Measurements from ENCODE around the gene KLRC3. TPM values are rescaled to one million over a fixed set of nuclear protein-coding genes. Genes with fewer than 3 reads are reported as not detected.
A peak's percentile ranks its signal among the peaks of the same experiment; 100 is the strongest.
"Not testable (repeated sequence)": the region's sequence is repeated elsewhere in the genome, so short reads cannot be mapped to it uniquely, and the experiment has no call there.

The KLRC3 gene
- total and polyA plus RNA-seq, 7 experiments from 2014 or later: 0.46 to 7.8 (median 1.6) TPM; not detected in 4

DNA sequence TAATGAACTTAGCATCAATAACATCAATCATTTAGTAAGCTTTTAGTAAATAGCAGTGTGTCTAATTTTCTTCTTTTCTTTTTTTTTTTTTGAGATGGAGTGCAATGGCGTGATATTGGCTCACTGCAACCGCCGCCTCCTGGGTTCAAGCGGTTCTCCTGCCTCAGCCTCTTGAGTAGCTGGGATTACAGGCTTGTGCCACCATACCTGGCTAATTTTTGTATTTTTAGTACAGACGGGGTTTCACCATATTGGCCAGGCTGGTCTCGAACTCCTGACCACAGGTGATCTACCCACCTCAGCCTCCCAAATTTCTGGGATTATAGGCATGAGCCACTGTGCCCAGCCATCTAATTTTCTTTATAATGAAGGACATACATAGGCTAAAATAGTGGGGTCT, 32.9 kb downstream of the KLRC3 start:
- Mint-ChIP-seq H3K4me3 (peak overlapping the region in 1 of 10 donors; percentile 43), H3K27me3 (peaks cover 8 to 32% (median 16%) of the 10 kb centered on the region in 5 donors), H3K4me1 (peaks cover 0 to 11% (median 6%) of the 10 kb centered on the region in 7 donors)
- H3K36me3 ChIP-seq (ENCODE audit: control insufficient read depth in 2 of 3, insufficient read depth in 3 of 3, low read length in 3 of 3); H3K27ac Mint-ChIP-seq; H3K36me3 Mint-ChIP-seq; POLR2A ChIA-PET; H3K9me3 Mint-ChIP-seq; intact Hi-C loops (cut with micrococcal nuclease); H3K27ac ChIP-seq (ENCODE audit: low read depth, low read length); H3K9me3 ChIP-seq (ENCODE audit: control insufficient read depth in 2 of 3, low read length in 3 of 3); H3K27me3 ChIP-seq (ENCODE audit: control insufficient read depth in 2 of 2, insufficient read depth in 2 of 2, low read length in 2 of 2); DNase-seq; ATAC-seq: not testable (repeated sequence)
- CTCF ChIA-PET: interaction anchor here (0.6 kb wide), 2 partner anchors 20 to 1430 kb away, joined by 3 to 4 read pairs; no protein-coding TSS in a partner anchor
- peak overlapping the region; percentile 25 for H3K4me3 ChIP-seq (ENCODE audit: low read length)
- H3K4me1 ChIP-seq (ENCODE audit: control insufficient read depth in 2 of 2, insufficient read depth in 2 of 2, low read length in 2 of 2): peaks cover 0 to 20% of the 10 kb centered on the region in 2 donors

DNA sequence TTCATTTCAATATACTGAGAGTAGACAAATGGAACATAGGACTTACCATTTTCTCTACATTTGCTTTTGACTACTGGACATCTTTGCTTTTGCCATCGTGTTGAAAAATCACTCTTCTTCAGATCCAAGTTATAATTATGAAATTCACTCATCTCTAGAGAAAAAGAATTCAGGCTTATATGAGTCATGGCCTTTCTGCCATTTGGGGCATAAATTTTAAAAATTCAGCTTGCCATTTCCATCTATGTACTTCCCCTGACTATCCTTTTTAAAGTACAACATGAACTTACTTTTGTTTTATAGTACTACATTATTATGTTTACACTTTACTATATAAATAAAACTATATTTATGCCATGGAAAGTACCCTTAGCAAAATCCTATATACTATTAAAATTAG, 33.5 kb downstream of the KLRC3 start:
- Mint-ChIP-seq H3K27ac (no peak overlapping the region), H3K9me3 (peaks cover 0 to 1% (median 0%) of the 10 kb centered on the region in 11 donors), H3K27me3 (peaks cover 8 to 27% (median 17%) of the 10 kb centered on the region in 5 donors), H3K4me3 (peak overlapping the region in 1 of 10 donors; percentile 42), H3K4me1 (peaks cover 0 to 9% (median 6%) of the 10 kb centered on the region in 7 donors), H3K36me3 (no peaks in the 10 kb centered on the region)
- DNase-seq: no peak
- ATAC-seq: no peak
- intact Hi-C loops (cut with micrococcal nuclease): no loop called here
- ChIA-PET POLR2A (no interaction called here), CTCF (interaction anchor here (0.6 kb wide), 2 partner anchors 21 to 1430 kb away, joined by 3 to 4 read pairs; no protein-coding TSS in a partner anchor)
- Histone ChIP-seq H3K9me3 (ENCODE audit: control insufficient read depth in 2 of 3, low read length in 3 of 3) (no peaks in the 10 kb centered on the region), H3K36me3 (ENCODE audit: control insufficient read depth in 2 of 3, insufficient read depth in 3 of 3, low read length in 3 of 3) (peaks cover 0 to 6% (median 0%) of the 10 kb centered on the region in 3 experiments), H3K27ac (ENCODE audit: low read depth, low read length) (no peak overlapping the region), H3K27me3 (ENCODE audit: control insufficient read depth in 2 of 2, insufficient read depth in 2 of 2, low read length in 2 of 2) (no peaks in the 10 kb centered on the region), H3K4me3 (ENCODE audit: low read length) (peak overlapping the region; percentile 25), H3K4me1 (ENCODE audit: control insufficient read depth in 2 of 2, insufficient read depth in 2 of 2, low read length in 2 of 2) (peaks cover 0 to 14% of the 10 kb centered on the region in 2 donors)

- peaks cover 0 to 16% of the 10 kb centered on the region in 2 donors for H3K4me1 ChIP-seq (ENCODE audit: control insufficient read depth in 2 of 2, insufficient read depth in 2 of 2, low read length in 2 of 2)
- POLR2A ChIA-PET: interaction anchor here (0.6 kb wide), 1 partner anchor 519 kb away, joined by 4 read pairs; no protein-coding TSS in a partner anchor
- Mint-ChIP-seq H3K4me1 (peaks cover 0 to 15% (median 6%) of the 10 kb centered on the region in 7 donors), H3K4me3 (peak overlapping the region in 1 of 10 donors; percentile 76), H3K9me3 (peaks cover 0 to 6% (median 0%) of the 10 kb centered on the region in 11 donors), H3K27me3 (peaks cover 15 to 31% (median 26%) of the 10 kb centered on the region in 5 donors), H3K27ac (no peak overlapping the region), H3K36me3 (peaks cover 0 to 5% (median 0%) of the 10 kb centered on the region in 5 donors)
- ATAC-seq: peak; percentile 31
- CTCF ChIA-PET: interaction anchor here (0.8 kb wide), 1 partner anchor 1071 kb away, joined by 4 read pairs; no protein-coding TSS in a partner anchor
- peaks cover 0 to 13% (median 0%) of the 10 kb centered on the region in 3 experiments for H3K36me3 ChIP-seq (ENCODE audit: control insufficient read depth in 2 of 3, insufficient read depth in 3 of 3, low read length in 3 of 3)
- H3K9me3 ChIP-seq (ENCODE audit: control insufficient read depth in 2 of 3, low read length in 3 of 3): no peaks in the 10 kb centered on the region
- H3K27ac ChIP-seq (ENCODE audit: low read depth, low read length): no peak overlapping the region
- no peak for DNase-seq
- H3K4me3 ChIP-seq (ENCODE audit: low read length): peak overlapping the region; percentile 38
- intact Hi-C loops (cut with micrococcal nuclease): no loop called here
- no peaks in the 10 kb centered on the region for H3K27me3 ChIP-seq (ENCODE audit: control insufficient read depth in 2 of 2, insufficient read depth in 2 of 2, low read length in 2 of 2)
These were observed 35.2 kb downstream of the KLRC3 start for GRCh38 chr12:10385166-10385613.

DNA sequence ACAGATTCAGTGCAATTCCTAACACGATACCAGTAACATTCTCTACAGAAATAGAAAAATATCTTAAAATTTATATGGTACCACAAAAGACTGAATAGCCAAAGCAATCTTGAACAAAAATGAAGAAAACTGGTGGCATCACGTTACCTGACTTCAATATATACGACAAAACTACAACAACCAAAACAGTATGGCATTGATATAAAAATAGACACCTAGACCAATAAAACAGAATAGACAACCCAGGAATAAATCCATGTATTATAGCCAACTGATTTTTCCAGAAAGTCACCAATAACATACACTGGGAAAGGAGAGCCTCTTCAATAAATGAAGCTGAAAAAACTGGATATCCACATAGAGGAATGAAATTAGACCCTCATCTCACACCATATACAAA, 36.2 kb downstream of the KLRC3 start:
- no peaks in the 10 kb centered on the region for H3K27me3 ChIP-seq (ENCODE audit: control insufficient read depth in 2 of 2, insufficient read depth in 2 of 2, low read length in 2 of 2)
- H3K36me3 ChIP-seq (ENCODE audit: control insufficient read depth in 2 of 3, insufficient read depth in 3 of 3, low read length in 3 of 3): peaks cover 0 to 13% (median 0%) of the 10 kb centered on the region in 3 experiments
- peaks cover 0 to 15% of the 10 kb centered on the region in 2 donors for H3K4me1 ChIP-seq (ENCODE audit: control insufficient read depth in 2 of 2, insufficient read depth in 2 of 2, low read length in 2 of 2)
- Mint-ChIP-seq H3K9me3 (peaks cover 0 to 6% (median 0%) of the 10 kb centered on the region in 11 donors), H3K4me1 (peaks cover 0 to 9% (median 0%) of the 10 kb centered on the region in 7 donors), H3K27me3 (peaks cover 14 to 26% (median 22%) of the 10 kb centered on the region in 5 donors), H3K36me3 (peaks cover 0 to 5% (median 0%) of the 10 kb centered on the region in 5 donors), H3K27ac (no peak overlapping the region), H3K4me3 (peak overlapping the region in 1 of 10 donors; percentile 76)
- H3K9me3 ChIP-seq (ENCODE audit: control insufficient read depth in 2 of 3, low read length in 3 of 3): no peaks in the 10 kb centered on the region
- no peak overlapping the region for H3K27ac ChIP-seq (ENCODE audit: low read depth, low read length)
- POLR2A ChIA-PET: interaction anchor here (0.6 kb wide), 1 partner anchor 520 kb away, joined by 4 read pairs; no protein-coding TSS in a partner anchor
- CTCF ChIA-PET: interaction anchor here (0.8 kb wide), 1 partner anchor 1072 kb away, joined by 4 read pairs; no protein-coding TSS in a partner anchor
- intact Hi-C loops (cut with micrococcal nuclease): no loop called here
- ATAC-seq (no peak), DNase-seq (no peak)
- H3K4me3 ChIP-seq (ENCODE audit: low read length): peak overlapping the region; percentile 27

- ChIA-PET CTCF (no interaction called here), POLR2A (no interaction called here)
- no peaks in the 10 kb centered on the region for H3K9me3 ChIP-seq (ENCODE audit: control insufficient read depth in 2 of 3, low read length in 3 of 3)
- Mint-ChIP-seq H3K27ac (no peak overlapping the region), H3K27me3 (peaks cover 9 to 26% (median 15%) of the 10 kb centered on the region in 5 donors), H3K9me3 (peaks cover 0 to 6% (median 0%) of the 10 kb centered on the region in 11 donors), H3K36me3 (peaks cover 0 to 5% (median 0%) of the 10 kb centered on the region in 5 donors), H3K4me1 (peaks cover 0 to 9% (median 0%) of the 10 kb centered on the region in 7 donors), H3K4me3 (peak overlapping the region in 1 of 10 donors; percentile 78)
- H3K36me3 ChIP-seq (ENCODE audit: control insufficient read depth in 2 of 3, insufficient read depth in 3 of 3, low read length in 3 of 3): peaks cover 0 to 31% (median 0%) of the 10 kb centered on the region in 3 experiments
- DNase-seq: no peak
- H3K4me3 ChIP-seq (ENCODE audit: low read length): peak overlapping the region; percentile 53
- H3K4me1 ChIP-seq (ENCODE audit: control insufficient read depth in 2 of 2, insufficient read depth in 2 of 2, low read length in 2 of 2): peaks cover 0 to 20% of the 10 kb centered on the region in 2 donors
- intact Hi-C loops (cut with micrococcal nuclease): no loop called here
- no peak for ATAC-seq
- no peaks in the 10 kb centered on the region for H3K27me3 ChIP-seq (ENCODE audit: control insufficient read depth in 2 of 2, insufficient read depth in 2 of 2, low read length in 2 of 2)
- H3K27ac ChIP-seq (ENCODE audit: low read depth, low read length): no peak overlapping the region
These were observed 38.3 kb downstream of the KLRC3 start for GRCh38 chr12:10381928-10382628.

GRCh38 chr12:10378737-10379136, 41.7 kb downstream of the KLRC3 start:
- ATAC-seq; intact Hi-C loops (cut with micrococcal nuclease); H3K4me3 ChIP-seq (ENCODE audit: low read length); H3K9me3 ChIP-seq (ENCODE audit: control insufficient read depth in 2 of 3, low read length in 3 of 3); H3K4me1 Mint-ChIP-seq; H3K27ac Mint-ChIP-seq; CTCF ChIA-PET; POLR2A ChIA-PET; H3K9me3 Mint-ChIP-seq; H3K27me3 ChIP-seq (ENCODE audit: control insufficient read depth in 2 of 2, insufficient read depth in 2 of 2, low read length in 2 of 2); H3K4me3 Mint-ChIP-seq; H3K27ac ChIP-seq (ENCODE audit: low read depth, low read length); DNase-seq; H3K36me3 Mint-ChIP-seq: not testable (repeated sequence)
- peaks cover 9 to 23% (median 14%) of the 10 kb centered on the region in 5 donors for H3K27me3 Mint-ChIP-seq
- Histone ChIP-seq H3K36me3 (ENCODE audit: control insufficient read depth in 2 of 3, insufficient read depth in 3 of 3, low read length in 3 of 3) (peaks cover 0 to 44% (median 0%) of the 10 kb centered on the region in 3 experiments), H3K4me1 (ENCODE audit: control insufficient read depth in 2 of 2, insufficient read depth in 2 of 2, low read length in 2 of 2) (peaks cover 0 to 40% of the 10 kb centered on the region in 2 donors)

Data from naive thymus-derived CD4-positive, alpha-beta T cell (primary cell).